HG03060 (cell line): ENCODE measurements around the gene BRD3OS.

Experiments
- ATAC-seq: cut with Tn5 transposase; IDR thresholded peaks from one replicate; pipeline ENCODE4 v1.9.1; 2021; ENCODE audit warnings: low read depth, moderate number of reproducible peaks; ENCODE audit not compliant: unreplicated experiment

The BRD3OS gene

GRCh38 chr9:134048582-134048968 is 23.3 kb downstream of the BRD3OS start:
- ATAC-seq, result no peak

- ATAC-seq, result no peak
These were observed 24.0 kb downstream of the BRD3OS start for GRCh38 chr9:134049236-134049635.

GRCh38 chr9:134049772-134050588 is 24.7 kb downstream of the BRD3OS start:
- no peak for ATAC-seq

GRCh38 chr9:134050726-134051125 is 25.4 kb downstream of the BRD3OS start:
- no peak for ATAC-seq

GRCh38 chr9:134051319-134051718 is 26.0 kb downstream of the BRD3OS start:
- no peak for ATAC-seq

- no peak for ATAC-seq
These were observed 27.2 kb downstream of the BRD3OS start for GRCh38 chr9:134052491-134052890.

- no peak for ATAC-seq
These were observed 27.7 kb downstream of the BRD3OS start for GRCh38 chr9:134052941-134053340.

GRCh38 chr9:134053401-134053871 is 28.2 kb downstream of the BRD3OS start:
- no peak for ATAC-seq

- no peak for ATAC-seq
These were observed 28.9 kb downstream of the BRD3OS start for GRCh38 chr9:134053941-134054761.

GRCh38 chr9:134054891-134055811 is 29.9 kb downstream of the BRD3OS start:
- ATAC-seq, result no peak

- no peak for ATAC-seq
These were observed 30.7 kb downstream of the BRD3OS start for GRCh38 chr9:134055981-134056461.

GRCh38 chr9:134056483-134057306 is 31.4 kb downstream of the BRD3OS start:
- ATAC-seq, result no peak

- no peak for ATAC-seq
These were observed 32.0 kb downstream of the BRD3OS start for GRCh38 chr9:134057307-134057657.

GRCh38 chr9:134057751-134058701 is 32.7 kb downstream of the BRD3OS start:
- ATAC-seq, result no peak

GRCh38 chr9:134058716-134059115 is 33.4 kb downstream of the BRD3OS start:
- no peak for ATAC-seq

- ATAC-seq, result no peak
These were observed 33.9 kb downstream of the BRD3OS start for GRCh38 chr9:134059188-134059641.

- ATAC-seq, result peak; percentile 67
These were observed 34.5 kb downstream of the BRD3OS start for GRCh38 chr9:134059661-134060395.

GRCh38 chr9:134060546-134060945 is 35.3 kb downstream of the BRD3OS start:
- ATAC-seq, result no peak
